HUES6 (cell line): Measurements from ENCODE around the gene RBM18.

Experiments used
- H3K27ac ChIP-seq: 2 replicates; pipeline ENCODE4 v1.7.0; 2013; ENCODE audit warnings: low read depth, mild to moderate bottlenecking, low read length, inconsistent platforms
- H3K27me3 ChIP-seq: 2 replicates; pipeline ENCODE4 v1.6.1; 2013; ENCODE audit warnings: low read length; ENCODE audit not compliant: control insufficient read depth, insufficient read depth
- H3K36me3 ChIP-seq: 2 replicates; pipeline ENCODE4 v1.6.1; 2013; ENCODE audit warnings: low read length; ENCODE audit not compliant: control insufficient read depth, insufficient read depth
- H3K4me1 ChIP-seq: 2 replicates; pipeline ENCODE4 v1.6.1; 2013; ENCODE audit warnings: low read length; ENCODE audit not compliant: control insufficient read depth, insufficient read depth
- H3K4me3 ChIP-seq: 2 replicates; pipeline ENCODE4 v1.5.1; 2013; ENCODE audit warnings: low read depth, low read length
- H3K9ac ChIP-seq: one replicate; pipeline ENCODE4 v1.6.1; 2013; ENCODE audit warnings: mild to moderate bottlenecking, low read length
- H3K9me3 ChIP-seq: 2 replicates; pipeline ENCODE4 v1.6.1; 2013; ENCODE audit warnings: low read depth, low read length; ENCODE audit not compliant: control insufficient read depth, insufficient read depth

Gene RBM18

GRCh38 chr9:122256206-122256605, 8.4 kb downstream of the RBM18 start:
- peaks cover 38% of the 10 kb centered on the region for H3K36me3 ChIP-seq
- peaks cover 20% of the 10 kb centered on the region for H3K4me1 ChIP-seq
- H3K9me3 ChIP-seq, result no peaks in the 10 kb centered on the region
- no peaks in the 10 kb centered on the region for H3K27me3 ChIP-seq
- H3K4me3 ChIP-seq, result no peak overlapping the region
- H3K27ac ChIP-seq, result no peak overlapping the region
- no peak overlapping the region for H3K9ac ChIP-seq

GRCh38 chr9:122254761-122255160, 9.9 kb downstream of the RBM18 start:
- peaks cover 35% of the 10 kb centered on the region for H3K36me3 ChIP-seq
- H3K27ac ChIP-seq, result no peak overlapping the region
- H3K4me3 ChIP-seq, result no peak overlapping the region
- no peaks in the 10 kb centered on the region for H3K27me3 ChIP-seq
- no peaks in the 10 kb centered on the region for H3K9me3 ChIP-seq
- no peak overlapping the region for H3K9ac ChIP-seq
- peaks cover 20% of the 10 kb centered on the region for H3K4me1 ChIP-seq

DNA sequence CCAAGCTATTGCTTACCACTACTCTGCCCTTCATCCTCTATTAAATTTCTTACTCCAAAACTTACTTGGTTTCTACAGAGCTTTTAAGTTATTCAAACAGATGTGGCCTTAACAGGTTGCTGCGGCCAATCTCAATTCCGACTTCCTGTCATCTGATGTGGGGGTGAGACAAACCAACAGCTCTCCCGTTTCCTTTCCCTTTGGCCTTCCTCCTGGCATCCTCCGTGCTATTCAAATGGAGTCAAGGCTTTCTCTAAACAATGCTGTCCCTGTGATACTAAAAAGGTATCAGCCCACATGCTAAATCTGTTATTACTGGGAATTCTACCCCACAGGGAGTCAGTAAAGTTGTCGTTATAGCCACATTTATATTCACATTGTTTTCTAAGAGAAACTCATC, 11.8 kb downstream of the RBM18 start:
- Histone ChIP-seq H3K27me3 (no peaks in the 10 kb centered on the region), H3K4me1 (peaks cover 20% of the 10 kb centered on the region), H3K36me3 (peaks cover 40% of the 10 kb centered on the region), H3K9me3 (no peaks in the 10 kb centered on the region), H3K9ac (no peak overlapping the region), H3K27ac (no peak overlapping the region), H3K4me3 (no peak overlapping the region)

DNA sequence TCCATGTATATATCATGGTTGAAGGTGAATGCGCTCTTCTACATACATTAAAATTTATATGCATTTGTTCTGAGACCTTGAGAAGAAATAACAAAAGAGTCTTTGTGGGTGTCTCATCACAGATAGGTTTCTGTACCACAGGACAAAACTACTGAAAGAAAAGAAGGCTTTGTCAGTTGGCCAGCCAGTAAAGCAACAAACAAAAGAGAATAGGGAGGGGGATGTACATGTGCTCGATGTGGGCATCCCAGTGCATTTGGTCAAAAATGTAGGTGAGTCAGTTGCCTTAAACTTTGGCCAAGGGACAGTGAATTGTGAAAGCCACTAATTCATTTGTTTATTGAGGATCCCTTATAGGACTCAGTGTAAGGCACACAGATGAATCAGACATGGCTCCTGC, 13.3 kb downstream of the RBM18 start:
- H3K4me1 ChIP-seq, result peaks cover 20% of the 10 kb centered on the region
- no peak overlapping the region for H3K27ac ChIP-seq
- H3K27me3 ChIP-seq, result no peaks in the 10 kb centered on the region
- H3K4me3 ChIP-seq, result no peak overlapping the region
- H3K9me3 ChIP-seq, result no peaks in the 10 kb centered on the region
- H3K36me3 ChIP-seq, result peaks cover 52% of the 10 kb centered on the region
- no peak overlapping the region for H3K9ac ChIP-seq

DNA sequence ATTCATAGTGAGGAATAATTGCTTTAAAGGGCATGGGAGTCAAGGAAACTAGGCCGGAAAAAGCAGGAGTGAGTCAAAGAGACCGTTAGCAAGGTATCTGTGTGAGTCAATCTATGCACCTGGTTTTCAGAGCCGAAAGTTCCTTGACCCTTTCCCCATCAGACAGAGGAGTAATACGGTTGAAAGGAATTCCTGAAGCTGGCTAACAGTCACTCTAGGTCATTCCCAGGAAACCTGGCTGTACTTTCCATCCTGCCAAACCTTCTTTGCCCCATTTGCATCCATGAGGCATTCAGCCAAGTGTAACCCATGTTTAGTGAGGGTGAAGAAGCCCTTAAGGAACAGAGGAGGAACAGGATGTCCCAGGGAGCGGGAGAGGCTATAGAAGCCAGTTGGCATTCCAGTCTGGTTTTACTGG, 16.2 kb downstream of the RBM18 start:
- Histone ChIP-seq H3K27me3 (no peaks in the 10 kb centered on the region), H3K9ac (no peak overlapping the region), H3K4me1 (peaks cover 12% of the 10 kb centered on the region), H3K9me3 (no peaks in the 10 kb centered on the region), H3K27ac (no peak overlapping the region), H3K4me3 (no peak overlapping the region), H3K36me3 (peaks cover 70% of the 10 kb centered on the region)

- H3K4me3 ChIP-seq, result no peak overlapping the region
- H3K9ac ChIP-seq, result no peak overlapping the region
- no peak overlapping the region for H3K27ac ChIP-seq
- no peaks in the 10 kb centered on the region for H3K4me1 ChIP-seq
- H3K9me3 ChIP-seq, result no peaks in the 10 kb centered on the region
- no peaks in the 10 kb centered on the region for H3K27me3 ChIP-seq
- peaks cover 80% of the 10 kb centered on the region for H3K36me3 ChIP-seq
These were observed 18.0 kb downstream of the RBM18 start for GRCh38 chr9:122246666-122247065.

- no peaks in the 10 kb centered on the region for H3K27me3 ChIP-seq
- no peak overlapping the region for H3K9ac ChIP-seq
- H3K36me3 ChIP-seq, result peaks cover 76% of the 10 kb centered on the region
These were observed 20.3 kb downstream of the RBM18 start for GRCh38 chr9:122244349-122244748.

DNA sequence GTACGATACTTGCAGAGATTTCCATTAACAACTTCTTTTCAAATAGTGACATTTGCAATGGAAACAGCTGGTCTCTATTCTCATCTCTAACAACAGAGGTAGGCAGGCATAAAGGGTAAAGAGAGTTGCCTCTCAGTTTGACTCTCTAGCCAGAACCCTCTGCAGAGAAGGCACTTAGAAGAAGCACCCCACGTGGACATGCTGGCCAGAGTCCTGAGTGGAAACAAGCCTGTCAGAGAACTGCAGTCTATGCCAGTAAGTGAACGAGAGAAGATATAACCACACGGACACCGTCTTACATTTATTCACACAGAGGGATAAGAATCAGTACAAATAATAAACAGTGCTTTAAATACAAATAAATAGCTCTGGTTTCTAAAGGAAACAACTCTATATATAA, 24.9 kb downstream of the RBM18 start:
- Histone ChIP-seq H3K27ac (no peak overlapping the region), H3K36me3 (peaks cover 44% of the 10 kb centered on the region), H3K4me3 (no peak overlapping the region), H3K4me1 (no peaks in the 10 kb centered on the region), H3K9me3 (no peaks in the 10 kb centered on the region), H3K27me3 (0 out of 2 replicates have a peak, but pooled peaks cover 1% of the 10 kb centered on the region), H3K9ac (no peak overlapping the region)

More at GRCh38 chr9:122244349-122244748, 20.3 kb downstream of the RBM18 start:
- no peak overlapping the region for H3K27ac ChIP-seq
- H3K9me3 ChIP-seq, result no peaks in the 10 kb centered on the region
- no peak overlapping the region for H3K4me3 ChIP-seq
- H3K4me1 ChIP-seq, result no peaks in the 10 kb centered on the region

DNA sequence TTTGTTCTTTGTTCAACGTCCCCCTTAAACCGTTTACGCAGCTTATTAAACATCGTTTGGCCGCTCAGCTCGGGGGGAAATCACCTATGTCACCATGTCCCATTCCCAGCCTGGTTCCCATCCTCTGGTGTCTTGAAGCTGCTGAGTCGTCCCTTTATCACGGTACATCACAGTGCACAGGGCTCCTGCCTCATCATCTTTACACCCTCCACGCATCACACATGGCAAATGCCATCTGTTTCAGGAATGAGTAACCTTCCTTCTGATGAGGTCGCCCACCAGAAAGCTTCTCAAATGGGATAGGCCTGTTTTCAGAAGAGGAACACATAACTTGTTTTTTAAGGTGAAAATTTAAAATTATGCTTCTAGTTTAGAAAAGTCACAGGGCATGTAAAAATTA, 28.0 kb downstream of the RBM18 start:
- Histone ChIP-seq H3K4me3 (no peak overlapping the region), H3K27me3 (peaks cover 26% of the 10 kb centered on the region), H3K36me3 (peaks cover 15% of the 10 kb centered on the region), H3K9me3 (no peaks in the 10 kb centered on the region), H3K27ac (no peak overlapping the region), H3K9ac (no peak overlapping the region), H3K4me1 (no peaks in the 10 kb centered on the region)

GRCh38 chr9:122234022-122234748, 30.5 kb downstream of the RBM18 start:
- peaks cover 51% of the 10 kb centered on the region for H3K27me3 ChIP-seq
- no peak overlapping the region for H3K9ac ChIP-seq
- H3K27ac ChIP-seq, result no peak overlapping the region
- H3K36me3 ChIP-seq, result no peaks in the 10 kb centered on the region
- H3K4me3 ChIP-seq, result no peak overlapping the region
- H3K4me1 ChIP-seq, result no peaks in the 10 kb centered on the region
- H3K9me3 ChIP-seq, result no peaks in the 10 kb centered on the region

DNA sequence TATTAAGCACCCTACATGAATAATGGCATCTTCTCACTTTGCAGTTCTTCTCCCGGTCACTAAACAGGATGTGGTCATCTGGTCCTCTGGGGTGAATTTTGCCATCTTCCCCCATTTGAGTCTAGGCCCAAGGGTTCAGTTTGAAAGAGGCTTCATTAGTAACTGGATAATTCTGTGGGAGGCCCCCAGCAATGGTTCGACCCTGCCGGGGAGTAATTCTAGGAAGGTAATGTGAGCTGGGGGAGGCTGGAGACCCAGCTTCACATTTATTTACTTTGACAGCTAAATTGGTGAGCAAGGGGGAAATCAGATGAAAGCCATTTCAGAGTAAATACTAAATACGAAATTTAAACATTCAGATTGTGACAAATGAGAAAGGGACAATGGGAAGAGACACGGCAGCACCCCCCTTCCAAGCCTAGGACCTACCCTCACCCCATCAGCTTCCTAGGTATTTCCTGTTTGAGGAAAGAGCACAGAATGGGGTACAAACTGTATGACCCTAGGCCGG, 31.8 kb downstream of the RBM18 start:
- H3K9me3 ChIP-seq, result no peaks in the 10 kb centered on the region
- H3K27me3 ChIP-seq, result peaks cover 65% of the 10 kb centered on the region
- H3K9ac ChIP-seq, result no peak overlapping the region

More for the DNA sequence above, 31.8 kb downstream of the RBM18 start:
- no peak overlapping the region for H3K4me3 ChIP-seq
- H3K4me1 ChIP-seq, result no peaks in the 10 kb centered on the region
- H3K27ac ChIP-seq, result no peak overlapping the region
- no peaks in the 10 kb centered on the region for H3K36me3 ChIP-seq
